Keratinocyte (primary cell): ENCODE measurements around the gene EDN2. TPM values are rescaled to one million over a fixed set of nuclear protein-coding genes. Genes with fewer than 3 reads are reported as not detected.

ENCODE experiments used
- DNase-seq: peaks from one replicate; pipeline ENCODE4 v3.0.0-alpha.2; 2011; ENCODE audit warnings: low read depth, missing footprints, low spot score
- FAIRE-seq: peaks from 2 replicates; lab custom pipeline; 2011; peaks lifted over from hg19 to GRCh38; lab: Jason Lieb, UNC
- H2AFZ ChIP-seq: 2 replicates; pipeline ENCODE4 v1.6.0; 2012; ENCODE audit warnings: low read length, control low read depth, inconsistent platforms; ENCODE audit not compliant: control insufficient read depth
- H3K27ac ChIP-seq: 2 replicates; pipeline ENCODE4 v1.5.1; 2011; ENCODE audit warnings: low read length; ENCODE audit not compliant: control insufficient read depth, insufficient read depth
- H3K27me3 ChIP-seq: 3 replicates; pipeline ENCODE4 v1.6.0; 2011; ENCODE audit warnings: low read length; ENCODE audit not compliant: control insufficient read depth, insufficient read depth; ENCODE audit errors: extremely low read depth
- H3K36me3 ChIP-seq, 2 experiments: 2 replicates in 1 of 2; 3 replicates in 1 of 2; pipeline ENCODE4 v1.5.1; 2011; ENCODE audit warnings: low read length in 2 of 2, mild to moderate bottlenecking in 1 of 2; ENCODE audit not compliant: control insufficient read depth in 2 of 2, insufficient read depth in 2 of 2; ENCODE audit errors: extremely low read depth in 1 of 2
- H3K4me1 ChIP-seq: 3 replicates; pipeline ENCODE4 v1.5.1; 2011; ENCODE audit warnings: low read length; ENCODE audit not compliant: control insufficient read depth, insufficient read depth; ENCODE audit errors: extremely low read depth
- H3K4me2 ChIP-seq: 3 replicates; pipeline ENCODE4 v1.6.0; 2011; ENCODE audit warnings: low read depth, low read length; ENCODE audit not compliant: control insufficient read depth, insufficient read depth; ENCODE audit errors: extremely low read depth
- H3K4me3 ChIP-seq, 3 experiments: fragments of 200-600 bp in 1 of 3; sonication (generic) in 1 of 3; 2 replicates in 2 of 3; 3 replicates in 1 of 3; pipeline ENCODE4 v1.5.1; 2011 to 2016; ENCODE audit warnings: low read length in 3 of 3, mild to moderate bottlenecking in 3 of 3, control low read depth in 2 of 3, inconsistent platforms in 1 of 3, low read depth in 1 of 3, mixed read lengths in 1 of 3, mixed run types in 1 of 3, moderate library complexity in 1 of 3; ENCODE audit not compliant: control insufficient read depth in 2 of 3, insufficient read depth in 2 of 3; ENCODE audit errors: extremely low read depth in 1 of 3
- H3K79me2 ChIP-seq: 2 replicates; pipeline ENCODE4 v1.6.0; 2012; ENCODE audit warnings: low read length; ENCODE audit not compliant: control insufficient read depth, insufficient read depth
- H3K9ac ChIP-seq: 3 replicates; pipeline ENCODE4 v1.6.0; 2011; ENCODE audit warnings: low read length; ENCODE audit not compliant: control insufficient read depth, insufficient read depth; ENCODE audit errors: extremely low read depth
- H3K9me1 ChIP-seq: 3 replicates; pipeline ENCODE4 v1.6.0; 2011; ENCODE audit warnings: low read length; ENCODE audit not compliant: control insufficient read depth, insufficient read depth; ENCODE audit errors: extremely low read depth
- H3K9me3 ChIP-seq: 2 replicates; pipeline ENCODE4 v1.5.1; 2012; ENCODE audit warnings: low read depth, low read length; ENCODE audit not compliant: control insufficient read depth
- H4K20me1 ChIP-seq: 3 replicates; pipeline ENCODE4 v1.6.0; 2011; ENCODE audit warnings: low read length; ENCODE audit not compliant: control insufficient read depth, insufficient read depth; ENCODE audit errors: extremely low read depth
- CTCF ChIP-seq, 3 experiments: IDR thresholded peaks in 1 of 3; conservative IDR thresholded peaks in 1 of 3; optimal IDR thresholded peaks in 1 of 3; 2 replicates in 2 of 3; 3 replicates in 1 of 3; pipeline versions ENCODE3 to v1.5.1; 2011; ENCODE audit warnings: low read length in 3 of 3, mild to moderate bottlenecking in 3 of 3, moderate library complexity in 2 of 3, control low read depth in 1 of 3, inconsistent platforms in 1 of 3; ENCODE audit not compliant: insufficient read depth in 2 of 3; ENCODE audit errors: extremely low read depth in 1 of 3
- EZH2 ChIP-seq: IDR thresholded peaks from one replicate; pipeline ENCODE4 v1.6.1; 2012; ENCODE audit warnings: inconsistent platforms, mild to moderate bottlenecking, low read length, moderate library complexity
- dilution Hi-C: fragments of 300-500 bp; cut with MboI; formaldehyde crosslinking; loops from one replicate; pipeline ENCODE4 v1.7.0; 2020; ENCODE audit warnings: low sequenced_read_pairs; ENCODE audit not compliant: extremely low pct_ligation_motif_present
- polyA plus RNA-seq, 5 experiments: library from polyadenylated mRNA; depleted of rRNA in 3 of 5; stranded (reverse) in 3 of 5; stranded (forward) in 1 of 5; unstranded in 1 of 5; fragments of >200 nt; gene quantifications; 1 replicate in 1 of 5; 2 replicates in 3 of 5; 3 replicates in 1 of 5; pipeline versions ENCODE4 v1.2.1 to v1.2.3, GENCODE V29; 2011 to 2012; ENCODE audit warnings: missing spikeins in 2 of 5, low read depth in 1 of 5, low replicate concordance in 1 of 5

EDN2 gene
- polyA plus RNA-seq, 1 donor (not counting 4 experiments of a cell fraction or from before 2014, with no cell fraction given): 0.34 TPM

GRCh38 chr1:41449326-41449921 is 35.1 kb downstream of the EDN2 start:
- H3K27me3 ChIP-seq: no peaks in the 10 kb centered on the region
- no peak overlapping the region for H2AFZ ChIP-seq
- no peaks in the 10 kb centered on the region for H4K20me1 ChIP-seq
- TF ChIP-seq EZH2 (no peak), CTCF (optimal IDR thresholded peaks at IDR 0.05 in 1 of 3, IDR thresholded peaks at IDR 0.05 in 1 of 3, conservative IDR thresholded peaks at IDR 0.05 in 1 of 3; ENCODE audit: extremely low read depth in 1 of 3, insufficient read depth in 2 of 3, low read length in 3 of 3) (no peak)
- H3K9ac ChIP-seq: no peak overlapping the region
- no peak overlapping the region for H3K27ac ChIP-seq
- H3K9me3 ChIP-seq: peaks cover 4% of the 10 kb centered on the region
- H3K9me1 ChIP-seq: no peaks in the 10 kb centered on the region
- H3K36me3 ChIP-seq: no peaks in the 10 kb centered on the region
- peaks cover 3% of the 10 kb centered on the region for H3K4me1 ChIP-seq
- no peak overlapping the region for H3K4me3 ChIP-seq
- no peak for DNase-seq
- no peak overlapping the region for H3K4me2 ChIP-seq
- H3K79me2 ChIP-seq: no peaks in the 10 kb centered on the region
- dilution Hi-C loops: no loop called here
- FAIRE-seq: no peak

GRCh38 chr1:41448821-41449220 is 35.7 kb downstream of the EDN2 start:
- H3K9me1 ChIP-seq: no peaks in the 10 kb centered on the region
- peaks cover 3% of the 10 kb centered on the region for H3K4me1 ChIP-seq
- no peaks in the 10 kb centered on the region for H3K79me2 ChIP-seq
- dilution Hi-C loops: no loop called here
- H3K27ac ChIP-seq: no peak overlapping the region
- H3K9ac ChIP-seq: no peak overlapping the region
- no peak for DNase-seq
- TF ChIP-seq EZH2: no peak
- no peak for TF ChIP-seq CTCF (optimal IDR thresholded peaks at IDR 0.05 in 1 of 3, IDR thresholded peaks at IDR 0.05 in 1 of 3, conservative IDR thresholded peaks at IDR 0.05 in 1 of 3; ENCODE audit: extremely low read depth in 1 of 3, insufficient read depth in 2 of 3, low read length in 3 of 3)
- H3K27me3 ChIP-seq: no peaks in the 10 kb centered on the region
- peaks cover 7% of the 10 kb centered on the region for H3K9me3 ChIP-seq
- no peak for FAIRE-seq
- no peak overlapping the region for H3K4me3 ChIP-seq
- no peak overlapping the region for H3K4me2 ChIP-seq
- no peaks in the 10 kb centered on the region for H4K20me1 ChIP-seq
- no peaks in the 10 kb centered on the region for H3K36me3 ChIP-seq
- no peak overlapping the region for H2AFZ ChIP-seq
